Hematopoietic multipotent progenitor cell treated with erythropoietin and hydrocortisone succinate and interleukin-3 and kit ligand, for 17 days (in vitro differentiated cells): ENCODE data around the gene RDH16.
"Not testable (repeated sequence)": the region's sequence is repeated elsewhere in the genome, so short reads cannot be mapped to it uniquely, and the experiment has no call there.

ENCODE experiments used
- DNase-seq: peaks from one replicate; pipeline ENCODE4 v3.0.0-alpha.2; 2015; ENCODE audit warnings: low spot score

The RDH16 gene

GRCh38 chr12:56921346-56921745 lies 36.1 kb downstream of the RDH16 start:
- DNase-seq: no peak

DNA sequence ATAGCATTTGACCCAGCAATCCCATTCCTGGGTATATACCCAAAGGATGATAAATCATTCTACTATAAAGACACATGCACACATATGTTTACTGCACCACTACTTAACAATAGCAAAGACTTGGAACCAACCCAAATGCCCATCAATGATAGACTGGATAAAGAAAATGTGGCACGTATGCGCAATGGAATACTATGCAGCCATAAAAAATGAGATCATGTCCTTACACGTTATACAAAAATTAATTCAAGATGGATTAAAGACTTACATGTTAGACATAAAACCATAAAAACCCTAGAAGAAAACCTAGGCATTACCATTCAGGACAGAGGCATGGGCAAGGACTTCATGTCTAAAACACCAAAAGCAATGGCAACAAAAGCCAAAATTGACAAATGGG lies 39.3 kb downstream of the RDH16 start:
- not testable (repeated sequence) for DNase-seq

DNA sequence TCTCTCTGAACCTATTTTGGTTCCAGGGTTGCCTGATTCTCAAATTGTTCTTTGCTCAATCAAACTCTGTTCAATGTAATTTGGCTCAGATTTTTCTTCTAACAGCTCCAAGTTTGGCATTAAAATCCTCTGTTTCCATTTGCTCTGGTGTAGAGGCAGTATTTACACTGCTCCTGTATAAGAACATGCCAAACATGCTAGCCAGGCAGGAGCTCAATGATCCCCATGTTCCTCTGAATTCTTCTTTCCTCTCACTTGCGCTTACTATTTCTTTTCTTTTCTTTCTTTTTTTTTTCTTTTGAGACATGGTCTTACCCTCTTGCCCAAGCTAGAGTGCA lies 40.4 kb downstream of the RDH16 start:
- DNase-seq: no peak

GRCh38 chr12:56916296-56916995 lies 41.0 kb downstream of the RDH16 start:
- no peak for DNase-seq

DNA sequence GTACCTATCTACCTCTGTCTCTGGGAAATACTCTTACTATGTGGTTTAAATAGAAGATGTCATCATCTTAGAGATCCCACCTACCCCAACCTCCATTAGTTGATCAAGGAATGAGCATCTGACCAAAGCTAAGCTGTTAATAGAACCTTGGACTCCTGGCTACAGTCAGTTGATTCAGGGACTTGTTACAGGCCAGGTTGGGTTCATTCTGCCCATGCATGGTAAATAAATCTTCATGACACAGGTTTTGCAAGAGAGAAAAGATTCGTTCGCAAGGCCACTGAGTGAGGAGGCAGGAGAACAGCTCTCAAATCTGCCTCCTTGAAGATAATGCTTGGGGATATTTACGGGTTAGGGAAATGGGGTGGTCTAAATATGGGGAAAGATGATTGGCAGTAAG lies 42.7 kb downstream of the RDH16 start:
- no peak for DNase-seq

- no peak for DNase-seq
These were observed 43.2 kb downstream of the RDH16 start for GRCh38 chr12:56914256-56914655.

DNA sequence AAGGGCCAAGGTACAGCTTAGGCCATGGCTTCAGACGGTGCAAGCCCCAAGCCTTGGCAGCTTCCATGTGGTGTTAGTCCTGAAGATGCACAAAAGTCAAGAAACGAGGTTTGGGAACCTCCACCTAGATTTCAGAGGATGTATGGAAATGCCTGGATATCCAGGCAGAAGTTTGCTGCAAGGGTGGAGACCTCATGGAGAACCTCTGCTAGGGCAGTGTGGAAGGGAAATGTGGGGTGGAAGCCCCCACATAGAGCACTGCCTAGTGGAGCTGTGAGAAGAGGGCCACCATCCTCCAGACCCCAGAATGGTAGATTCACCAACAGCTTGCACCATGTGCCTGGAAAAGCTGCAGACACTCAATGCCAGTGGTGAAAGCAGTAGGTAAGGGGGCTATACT lies 48.0 kb downstream of the RDH16 start:
- not testable (repeated sequence) for DNase-seq

GRCh38 chr12:56908136-56908535 lies 49.3 kb downstream of the RDH16 start:
- DNase-seq: no peak

DNA sequence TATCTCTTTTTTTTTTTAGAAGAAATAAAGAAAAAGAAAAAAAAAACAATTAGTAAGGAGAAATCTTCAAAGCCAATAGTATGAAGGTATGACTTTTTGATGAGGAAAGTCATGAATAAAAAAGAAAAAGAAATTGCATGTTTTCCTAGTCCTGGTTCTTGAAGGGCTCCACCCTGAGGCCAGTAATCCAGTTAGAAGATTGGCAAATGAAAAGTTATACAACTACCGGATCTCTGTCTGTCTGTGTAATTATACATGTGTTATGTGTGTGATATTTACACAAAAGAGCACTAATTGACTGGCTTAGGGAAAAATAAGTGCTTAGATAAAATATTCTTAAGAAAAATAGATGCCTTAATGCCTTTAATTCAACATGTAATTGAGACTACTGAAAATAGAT lies 51.6 kb downstream of the RDH16 start:
- DNase-seq: no peak

DNA sequence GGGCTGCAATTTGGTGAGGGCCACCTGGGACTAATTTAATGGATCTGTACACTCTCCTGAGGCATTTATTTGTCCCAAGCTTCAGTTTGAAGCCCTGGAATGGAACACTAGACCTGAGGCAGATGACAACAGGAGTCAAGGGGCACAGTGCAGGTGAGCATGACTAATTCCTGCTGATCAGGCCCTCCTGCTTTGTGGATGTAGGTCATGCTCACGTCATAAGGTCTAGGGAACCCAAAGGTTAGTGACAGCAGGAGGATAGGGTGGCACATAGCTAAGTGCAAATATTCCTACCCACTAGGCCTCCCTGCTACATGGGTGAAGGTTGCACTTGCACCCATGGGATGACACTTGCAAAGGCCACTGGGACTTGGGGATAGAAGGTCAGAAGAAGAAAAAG lies 54.0 kb downstream of the RDH16 start:
- DNase-seq: no peak
